HG03196 (cell line): ENCODE measurements around the gene PPT2.
"Not testable (repeated sequence)": the region's sequence is repeated elsewhere in the genome, so short reads cannot be mapped to it uniquely, and the experiment has no call there.

ENCODE experiments used
- ATAC-seq: cut with Tn5 transposase; IDR thresholded peaks from one replicate; pipeline ENCODE4 v1.9.1; 2021; ENCODE audit not compliant: unreplicated experiment

Gene PPT2

DNA sequence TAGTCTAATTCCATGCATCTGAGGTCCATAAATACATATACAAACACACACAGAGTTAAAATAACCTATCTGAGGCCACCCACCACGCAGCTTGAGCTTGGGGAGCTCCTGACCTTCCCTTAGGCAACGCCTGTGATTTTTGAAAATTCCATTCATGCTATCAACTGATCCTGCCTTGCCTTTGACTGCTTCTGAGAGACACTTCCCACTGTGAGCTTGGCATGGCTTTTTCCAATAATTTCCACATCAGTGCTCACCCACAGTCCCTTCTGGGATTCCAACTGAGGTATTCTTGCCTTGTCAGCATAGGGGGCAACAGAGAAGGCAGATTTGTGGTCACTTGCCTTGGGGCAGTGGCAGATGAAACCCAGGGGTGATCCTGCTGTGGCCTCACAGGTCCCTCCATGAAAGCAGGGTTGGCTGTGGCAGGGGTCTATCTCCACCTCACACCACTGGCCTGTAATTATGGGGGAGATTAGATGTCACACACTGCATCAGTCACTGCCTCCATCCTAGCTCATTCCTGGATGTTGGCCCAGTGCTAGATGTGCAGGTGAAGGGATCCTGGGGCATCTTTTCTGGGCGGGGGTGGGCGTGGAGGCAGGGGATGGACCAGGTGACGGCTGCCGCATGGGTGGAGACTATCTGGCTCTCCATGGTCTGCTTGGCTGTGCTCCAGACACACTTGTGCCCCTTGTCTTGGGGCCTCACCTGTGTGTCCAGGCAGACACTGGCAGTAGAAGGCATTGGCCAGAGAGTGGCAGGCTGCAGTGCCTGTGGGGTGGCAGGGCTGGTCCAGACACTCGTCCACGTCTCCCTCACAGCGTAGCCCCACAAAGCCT lies 49.7 kb downstream of the PPT2 start:
- no peak for ATAC-seq

DNA sequence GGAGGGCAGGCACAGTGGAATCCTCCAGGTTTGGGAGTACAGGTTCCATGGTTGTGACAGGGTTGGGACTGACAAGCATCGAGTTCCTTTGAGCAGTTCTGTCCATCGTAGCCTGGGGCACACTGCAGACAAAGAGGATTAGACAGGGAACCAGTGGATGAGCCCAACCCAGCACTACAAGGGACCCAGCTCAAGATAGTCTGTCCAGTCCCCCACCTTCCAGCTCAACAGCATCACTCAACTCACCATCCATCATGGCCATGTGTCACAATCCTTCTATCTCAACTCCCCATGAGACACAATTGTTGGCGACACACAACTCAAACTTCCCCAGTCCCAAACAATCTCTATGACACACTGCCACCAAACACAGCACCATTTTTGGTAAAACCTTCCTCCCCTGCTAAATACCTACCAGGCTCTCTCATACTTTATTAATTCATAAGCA lies 50.4 kb downstream of the PPT2 start:
- no peak for ATAC-seq

DNA sequence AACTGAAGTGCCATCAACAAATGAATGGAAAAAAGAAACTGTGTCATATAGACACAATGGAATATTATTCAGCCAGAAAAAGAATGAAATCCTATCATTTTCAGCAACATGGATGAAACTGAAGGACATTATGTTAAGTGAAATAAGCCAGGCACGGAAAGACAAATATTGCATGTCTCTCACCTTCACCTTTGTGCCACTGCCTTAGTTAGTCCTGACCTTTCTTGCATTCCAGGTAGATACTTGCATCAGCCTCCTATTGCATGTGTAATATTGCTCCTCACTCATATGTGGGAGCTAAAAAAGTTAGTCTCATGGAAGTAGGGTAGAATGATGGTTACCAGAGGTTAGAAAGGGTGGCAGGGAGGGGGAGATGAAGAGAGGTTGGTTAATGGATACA lies 55.1 kb downstream of the PPT2 start:
- ATAC-seq: no peak

DNA sequence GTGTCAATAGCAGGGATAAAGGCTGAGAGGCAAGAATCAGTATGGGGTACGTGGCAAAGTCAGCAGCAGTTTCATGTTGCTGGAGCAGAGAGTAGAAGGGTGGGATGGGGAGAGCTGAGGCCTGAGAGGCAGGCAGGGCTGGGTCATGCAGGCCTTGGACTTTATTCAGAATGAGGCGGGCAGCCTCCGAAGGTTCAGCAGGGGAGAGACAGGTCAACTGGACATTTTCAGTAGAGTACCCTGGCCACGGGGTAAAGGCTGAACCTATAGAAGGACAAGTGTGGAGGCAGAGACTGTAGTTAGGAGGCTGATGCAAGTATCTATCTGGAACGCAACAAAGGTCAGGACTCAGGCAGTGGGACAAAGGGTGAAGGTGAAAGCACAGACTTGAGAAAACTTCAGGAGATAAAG lies 56.3 kb downstream of the PPT2 start:
- ATAC-seq: no peak

DNA sequence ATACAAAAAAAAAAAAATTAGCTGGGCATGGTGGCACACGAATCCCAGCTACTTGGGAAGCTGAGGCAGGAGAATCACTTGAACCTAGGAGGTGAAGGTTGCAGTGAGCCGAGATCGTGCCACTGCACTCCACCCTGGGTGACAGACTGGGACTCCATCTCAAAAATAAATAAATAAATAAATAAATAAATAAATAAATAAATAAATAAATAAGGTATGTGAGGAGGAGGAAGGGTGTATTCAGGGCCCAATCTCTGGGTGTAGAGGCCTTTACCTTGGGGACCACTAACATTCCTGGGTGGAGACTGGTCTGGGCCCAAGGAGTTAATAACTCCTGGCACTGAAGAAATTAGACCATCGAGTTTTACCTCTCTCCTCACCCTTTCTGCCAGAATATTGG lies 57.5 kb downstream of the PPT2 start:
- ATAC-seq: not testable (repeated sequence)

DNA sequence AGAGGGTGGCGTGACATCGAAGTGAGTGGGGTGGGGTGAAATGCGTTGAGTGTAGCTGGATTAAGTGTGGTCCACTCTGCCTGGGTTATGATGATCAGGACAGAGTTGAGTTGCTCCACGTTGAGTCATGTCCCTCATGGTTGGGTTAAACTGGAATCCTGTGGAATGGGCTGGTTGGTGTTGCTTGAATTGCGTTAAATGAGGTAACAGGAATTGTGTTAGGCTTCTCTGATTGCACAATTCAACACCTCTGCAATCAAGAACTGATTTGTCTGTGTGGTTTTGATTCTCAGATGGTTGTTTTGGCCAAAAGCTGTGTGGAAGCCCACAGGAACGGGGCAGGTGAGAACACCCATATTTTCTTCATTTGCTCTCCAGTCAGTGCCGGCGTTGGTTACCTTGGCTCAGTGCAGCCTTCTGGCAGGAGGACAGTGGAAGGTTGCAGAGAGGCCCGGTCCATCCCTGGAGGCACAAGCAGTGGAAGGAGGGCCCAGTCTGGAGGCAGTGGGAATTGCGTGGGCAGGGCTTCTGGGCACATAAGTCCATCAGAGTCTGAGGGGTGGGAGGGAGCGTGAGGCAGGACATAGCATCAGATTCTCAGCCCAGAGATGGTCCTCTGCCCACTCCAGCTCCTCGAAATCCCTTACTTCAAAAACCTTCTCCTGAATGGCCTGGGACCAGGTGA lies 58.3 kb downstream of the PPT2 start:
- no peak for ATAC-seq
